OCI-LY1 (cell line): ENCODE results near the gene LRRTM1.

Experiments used
- H2AFZ ChIP-seq: fragments of 200-600 bp; sonication (generic), shearing (Covaris generic); 2 replicates; pipeline ENCODE4 v1.6.0; 2014; ENCODE audit warnings: antibody characterized with exemption, mild to moderate bottlenecking, low read length
- H3F3A ChIP-seq: fragments of 200-600 bp; sonication (generic), shearing (Covaris generic); 2 replicates; pipeline ENCODE4 v1.6.0; 2014; ENCODE audit warnings: mild to moderate bottlenecking, antibody characterized with exemption, low read length, moderate library complexity; ENCODE audit not compliant: insufficient read depth
- H3K27ac ChIP-seq: fragments of 200-600 bp; sonication (generic); 2 replicates; pipeline ENCODE4 v1.5.1; 2014; ENCODE audit warnings: low read length, mixed run types, mild to moderate bottlenecking, low read depth; ENCODE audit not compliant: poor library complexity, severe bottlenecking
- H3K27me3 ChIP-seq: fragments of 200-600 bp; sonication (generic); 2 replicates; pipeline ENCODE4 v1.6.0; 2014; ENCODE audit warnings: antibody characterized with exemption, mild to moderate bottlenecking, low read length, moderate library complexity; ENCODE audit not compliant: insufficient read depth
- H3K36me3 ChIP-seq: fragments of 200-600 bp; sonication (generic); 2 replicates; pipeline ENCODE4 v1.6.1; 2014; ENCODE audit warnings: mild to moderate bottlenecking, antibody characterized with exemption, low read length, moderate library complexity, mixed read lengths; ENCODE audit not compliant: insufficient read depth
- H3K4me1 ChIP-seq: fragments of 200-600 bp; sonication (generic); 2 replicates; pipeline ENCODE4 v1.5.1; 2014; ENCODE audit warnings: mild to moderate bottlenecking, low read length, moderate library complexity; ENCODE audit not compliant: insufficient read depth, severe bottlenecking
- H3K4me2 ChIP-seq: fragments of 200-600 bp; sonication (generic), shearing (Covaris generic); 2 replicates; pipeline ENCODE4 v1.6.1; 2014; ENCODE audit warnings: low read length
- H3K4me3 ChIP-seq: fragments of 200-600 bp; sonication (generic); 2 replicates; pipeline ENCODE4 v1.5.1; 2014; ENCODE audit warnings: low read length, low read depth, mild to moderate bottlenecking, mixed read lengths; ENCODE audit not compliant: poor library complexity, severe bottlenecking
- H3K79me2 ChIP-seq: fragments of 200-600 bp; shearing (Covaris generic); 2 replicates; pipeline ENCODE4 v1.6.1; 2016; ENCODE audit warnings: mixed run types, low read length, mixed read lengths; ENCODE audit not compliant: insufficient read depth
- H3K9ac ChIP-seq: fragments of 200-600 bp; sonication (generic), shearing (Covaris generic); 2 replicates; pipeline ENCODE4 v1.6.1; 2014; ENCODE audit warnings: mild to moderate bottlenecking, low read length, mixed read lengths
- H3K9me2 ChIP-seq: fragments of 200-600 bp; sonication (generic), shearing (Covaris generic); 2 replicates; pipeline ENCODE4 v1.6.1; 2014; ENCODE audit warnings: low read depth, mild to moderate bottlenecking, low read length, mixed read lengths
- H3K9me3 ChIP-seq: fragments of 200-600 bp; shearing (Covaris generic); 2 replicates; pipeline ENCODE4 v1.6.1; 2014; ENCODE audit warnings: low read length, mixed read lengths
- H4K20me1 ChIP-seq: fragments of 200-600 bp; sonication (generic), shearing (Covaris generic); 2 replicates; pipeline ENCODE4 v1.6.0; 2016; ENCODE audit warnings: mild to moderate bottlenecking, low read length; ENCODE audit not compliant: insufficient read depth
- CTCF ChIP-seq: fragments of 200-600 bp; sonication (generic), shearing (Covaris generic); IDR thresholded peaks from 2 replicates; pipeline ENCODE4 v1.5.1; 2017; ENCODE audit warnings: mild to moderate bottlenecking, antibody characterized with exemption, low read length, moderate library complexity, mixed read lengths
- EZH2 ChIP-seq: fragments of 200-600 bp; sonication (generic), shearing (Covaris generic); IDR thresholded peaks from 2 replicates; pipeline ENCODE4 v1.8.0; 2017; ENCODE audit warnings: borderline replicate concordance, mixed run types, mild to moderate bottlenecking, antibody characterized with exemption, low read length, moderate library complexity, mixed read lengths

The LRRTM1 gene

GRCh38 chr2:80299661-80300060 is 4.9 kb downstream of the LRRTM1 start:
- Histone ChIP-seq H3K9me3 (no peaks in the 10 kb centered on the region), H3K4me2 (no peak overlapping the region), H3K9me2 (no peaks in the 10 kb centered on the region), H3K4me1 (no peaks in the 10 kb centered on the region), H4K20me1 (no peaks in the 10 kb centered on the region), H3K27ac (no peak overlapping the region), H2AFZ (no peak overlapping the region), H3K4me3 (no peak overlapping the region), H3K36me3 (no peaks in the 10 kb centered on the region), H3K9ac (no peak overlapping the region), H3F3A (no peaks in the 10 kb centered on the region), H3K27me3 (no peaks in the 10 kb centered on the region), H3K79me2 (no peaks in the 10 kb centered on the region)
- TF ChIP-seq EZH2 = no peak
- TF ChIP-seq CTCF = no peak

DNA sequence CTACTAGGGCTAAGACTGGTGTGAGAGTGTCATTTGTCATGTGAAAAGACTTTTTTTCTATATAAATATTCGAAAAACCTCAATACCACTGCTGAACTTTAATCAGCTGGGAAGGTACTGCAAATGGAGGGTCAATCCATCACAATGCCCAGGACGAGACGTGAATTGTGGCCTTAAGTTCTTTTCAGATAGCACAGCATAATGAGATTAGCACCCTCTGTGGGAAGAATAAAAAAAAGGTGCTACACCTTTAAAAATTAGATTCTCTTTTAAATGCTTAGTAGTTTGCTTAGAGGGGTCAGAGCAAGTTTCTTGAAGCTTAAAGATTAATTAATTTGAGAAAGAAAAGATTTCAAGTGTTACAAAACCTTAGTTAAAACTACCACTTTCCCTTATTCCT is 5.6 kb downstream of the LRRTM1 start:
- Histone ChIP-seq H3K27me3 (no peaks in the 10 kb centered on the region), H4K20me1 (no peaks in the 10 kb centered on the region), H3K36me3 (no peaks in the 10 kb centered on the region), H3K4me3 (no peak overlapping the region), H3K9me2 (no peaks in the 10 kb centered on the region), H3K4me1 (no peaks in the 10 kb centered on the region), H3K9me3 (no peaks in the 10 kb centered on the region), H3K27ac (no peak overlapping the region), H3K4me2 (no peak overlapping the region), H3F3A (no peaks in the 10 kb centered on the region), H2AFZ (no peak overlapping the region), H3K9ac (no peak overlapping the region), H3K79me2 (no peaks in the 10 kb centered on the region)
- TF ChIP-seq CTCF = no peak
- no peak for TF ChIP-seq EZH2

DNA sequence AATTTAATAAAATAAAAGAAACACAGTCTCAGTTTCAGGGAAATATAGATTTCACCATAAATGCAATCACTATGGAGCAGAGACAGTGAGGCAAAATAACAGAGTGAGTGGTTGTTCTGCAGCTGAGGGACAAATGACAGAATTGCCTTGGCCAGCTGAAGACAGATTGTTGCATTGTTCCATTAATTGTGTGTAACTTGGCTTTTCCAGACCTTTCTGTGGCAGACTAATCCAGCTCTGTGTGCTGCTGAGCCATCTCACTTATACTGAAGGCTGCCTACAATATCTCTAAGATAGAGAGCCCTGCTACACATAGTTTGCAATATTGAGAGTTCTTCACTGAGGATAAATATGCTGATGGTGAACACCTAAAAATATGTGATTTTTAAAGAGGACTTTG is 11.5 kb downstream of the LRRTM1 start:
- H3K36me3 ChIP-seq = no peaks in the 10 kb centered on the region
- no peak overlapping the region for H3K27ac ChIP-seq
- no peak overlapping the region for H3K4me3 ChIP-seq
- no peaks in the 10 kb centered on the region for H3K4me1 ChIP-seq
- TF ChIP-seq EZH2 (no peak), CTCF (no peak)
- H4K20me1 ChIP-seq = no peaks in the 10 kb centered on the region
- no peak overlapping the region for H3K4me2 ChIP-seq
- no peak overlapping the region for H2AFZ ChIP-seq
- no peaks in the 10 kb centered on the region for H3K9me3 ChIP-seq
- H3K9me2 ChIP-seq = no peaks in the 10 kb centered on the region
- no peaks in the 10 kb centered on the region for H3F3A ChIP-seq
- no peaks in the 10 kb centered on the region for H3K27me3 ChIP-seq
- H3K79me2 ChIP-seq = no peaks in the 10 kb centered on the region
- no peak overlapping the region for H3K9ac ChIP-seq
